Neuronal stem cell (in vitro differentiated cells): ENCODE results near the gene BANF2.

Source experiments
- DNase-seq: peaks from one replicate; pipeline ENCODE4 v3.0.0-alpha.2; 2013; ENCODE audit warnings: low spot score
- H2AFZ ChIP-seq: one replicate; pipeline ENCODE4 v1.6.1; 2013; ENCODE audit warnings: mild to moderate bottlenecking, low read length, inconsistent platforms
- H2AK5ac ChIP-seq: 2 replicates; pipeline ENCODE4 v1.6.1; 2013; ENCODE audit warnings: low read depth, mild to moderate bottlenecking, inconsistent platforms, low read length, moderate library complexity, mixed read lengths
- H2BK120ac ChIP-seq: 2 replicates; pipeline ENCODE4 v1.6.1; 2013; ENCODE audit warnings: low read depth, mild to moderate bottlenecking, inconsistent platforms, low read length, moderate library complexity, mixed read lengths
- H2BK12ac ChIP-seq: one replicate; pipeline ENCODE4 v1.6.1; 2013; ENCODE audit warnings: low read length, inconsistent platforms
- H2BK15ac ChIP-seq: 2 replicates; pipeline ENCODE4 v1.6.1; 2013; ENCODE audit warnings: mild to moderate bottlenecking, low read length, inconsistent platforms, mixed read lengths
- H2BK5ac ChIP-seq: one replicate; pipeline ENCODE4 v1.6.1; 2013; ENCODE audit warnings: inconsistent platforms, mild to moderate bottlenecking, low read length, moderate library complexity
- H3K14ac ChIP-seq: one replicate; pipeline ENCODE4 v1.6.1; 2013; ENCODE audit warnings: low read length, inconsistent platforms
- H3K18ac ChIP-seq: 2 replicates; pipeline ENCODE4 v1.6.1; 2013; ENCODE audit warnings: low read length, inconsistent platforms
- H3K23ac ChIP-seq: 2 replicates; pipeline ENCODE4 v1.6.1; 2013; ENCODE audit warnings: low read depth, mild to moderate bottlenecking, mixed read lengths, low read length, inconsistent platforms; ENCODE audit not compliant: poor library complexity
- H3K27ac ChIP-seq: replicated peaks from 3 replicates; pipeline ENCODE4 v1.5.1; 2013; ENCODE audit warnings: low read length, inconsistent platforms
- H3K27me3 ChIP-seq, 3 experiments: 2 replicates each; pipeline ENCODE4 v1.6.1; 2013; ENCODE audit warnings: low read length in 3 of 3, mild to moderate bottlenecking in 2 of 3, inconsistent platforms in 1 of 3, low read depth in 1 of 3, mixed read lengths in 1 of 3, moderate library complexity in 1 of 3; ENCODE audit not compliant: control insufficient read depth in 3 of 3, insufficient read depth in 3 of 3
- H3K36me3 ChIP-seq, 2 donors: replicated peaks in 1 of 2; 2 replicates each; pipeline ENCODE4 v1.6.1; 2013; ENCODE audit warnings: low read length in 2 of 2; ENCODE audit not compliant: control insufficient read depth in 2 of 2, insufficient read depth in 2 of 2
- H3K4ac ChIP-seq: 2 replicates; pipeline ENCODE4 v1.6.1; 2013; ENCODE audit warnings: inconsistent platforms, mild to moderate bottlenecking, low read length, moderate library complexity
- H3K4me1 ChIP-seq, 2 donors: 1 replicate in 1 of 2; 2 replicates in 1 of 2; pipeline ENCODE4 v1.6.1; 2013; ENCODE audit warnings: low read length in 2 of 2, low read depth in 1 of 2; ENCODE audit not compliant: control insufficient read depth in 2 of 2, insufficient read depth in 1 of 2
- H3K4me2 ChIP-seq: one replicate; pipeline ENCODE4 v1.6.1; 2013; ENCODE audit warnings: mild to moderate bottlenecking, low read length, inconsistent platforms; ENCODE audit not compliant: insufficient read depth, poor library complexity, severe bottlenecking
- H3K4me3 ChIP-seq, 2 donors: 2 replicates each; pipeline ENCODE4 v1.5.1; 2013; ENCODE audit warnings: low read length in 2 of 2, mild to moderate bottlenecking in 2 of 2, inconsistent platforms in 1 of 2, moderate library complexity in 1 of 2
- H3K79me1 ChIP-seq: one replicate; pipeline ENCODE4 v1.6.1; 2013; ENCODE audit warnings: low read depth, mild to moderate bottlenecking, inconsistent platforms, low read length, moderate library complexity
- H3K9ac ChIP-seq: one replicate; pipeline ENCODE4 v1.6.1; 2013; ENCODE audit warnings: mild to moderate bottlenecking, low read depth, low read length, inconsistent platforms; ENCODE audit not compliant: poor library complexity
- H3K9me3 ChIP-seq, 2 donors: replicated peaks in 1 of 2; 2 replicates each; pipeline versions ENCODE3 to v1.6.1; 2013; ENCODE audit warnings: low read length in 2 of 2, mild to moderate bottlenecking in 2 of 2, inconsistent platforms in 1 of 2, low read depth in 1 of 2, mixed read lengths in 1 of 2, moderate library complexity in 1 of 2; ENCODE audit not compliant: control insufficient read depth in 2 of 2, insufficient read depth in 1 of 2
- H4K8ac ChIP-seq: one replicate; pipeline ENCODE4 v1.6.1; 2013; ENCODE audit warnings: low read depth, mild to moderate bottlenecking, inconsistent platforms, low read length, moderate library complexity
- H4K91ac ChIP-seq: one replicate; pipeline ENCODE4 v1.6.1; 2013; ENCODE audit warnings: low read length, low read depth, mild to moderate bottlenecking, inconsistent platforms; ENCODE audit not compliant: poor library complexity
- WGBS, 2 donors: extraction: QIAGEN DNeasy Blood & Tissue Kit; methylation state at CpG; one replicate each; pipeline ENCODE4 v1.1.7; 2013; ENCODE audit warnings: missing lambda C conversion rate in 2 of 2, mixed read lengths in 1 of 2; ENCODE audit not compliant: insufficient read length in 2 of 2, insufficient replicate concordance in 1 of 2; ENCODE audit errors: extremely low coverage in 2 of 2; 5-methylcytosine and 5-hydroxymethylcytosine counted together

The BANF2 gene

DNA sequence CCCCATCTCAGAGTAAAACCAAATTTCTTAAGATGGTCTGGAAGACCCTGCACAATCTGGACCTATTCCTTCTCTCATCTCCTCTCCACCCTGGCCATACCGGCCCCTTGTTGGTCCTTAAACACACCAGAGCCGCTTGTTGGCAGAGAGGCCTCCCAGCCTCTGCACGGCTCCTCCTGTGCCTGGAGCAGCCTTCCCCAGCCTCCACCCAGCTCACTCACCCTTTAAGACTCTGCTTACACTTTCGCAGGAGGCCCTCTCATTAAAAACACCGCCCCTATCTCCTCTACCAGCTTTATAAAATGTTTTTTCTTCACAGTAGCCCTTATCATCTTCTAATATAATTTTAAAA, 49.8 kb downstream of the BANF2 start:
- Histone ChIP-seq H3K79me1 (no peaks in the 10 kb centered on the region), H3K4me2 (no peak overlapping the region), H3K36me3 (no peaks in the 10 kb centered on the region), H2BK5ac (no peak overlapping the region), H3K27me3 (no peaks in the 10 kb centered on the region), H3K4ac (no peak overlapping the region), H3K9me3 (no peaks in the 10 kb centered on the region), H3K18ac (no peak overlapping the region), H3K14ac (no peak overlapping the region), H2BK12ac (no peak overlapping the region), H3K9ac (no peak overlapping the region), H2BK120ac (no peak overlapping the region), H2AFZ (no peak overlapping the region), H4K91ac (no peak overlapping the region), H2AK5ac (no peak overlapping the region), H3K4me1 (no peaks in the 10 kb centered on the region), H3K4me3 (no peak overlapping the region), H3K27ac (no peak overlapping the region), H2BK15ac (no peak overlapping the region), H4K8ac (no peak overlapping the region), H3K23ac (no peak overlapping the region)
- WGBS, 2 donors, result no CpG with 5 or more reads among the region's 5 CpGs
- DNase-seq, result no peak

DNA sequence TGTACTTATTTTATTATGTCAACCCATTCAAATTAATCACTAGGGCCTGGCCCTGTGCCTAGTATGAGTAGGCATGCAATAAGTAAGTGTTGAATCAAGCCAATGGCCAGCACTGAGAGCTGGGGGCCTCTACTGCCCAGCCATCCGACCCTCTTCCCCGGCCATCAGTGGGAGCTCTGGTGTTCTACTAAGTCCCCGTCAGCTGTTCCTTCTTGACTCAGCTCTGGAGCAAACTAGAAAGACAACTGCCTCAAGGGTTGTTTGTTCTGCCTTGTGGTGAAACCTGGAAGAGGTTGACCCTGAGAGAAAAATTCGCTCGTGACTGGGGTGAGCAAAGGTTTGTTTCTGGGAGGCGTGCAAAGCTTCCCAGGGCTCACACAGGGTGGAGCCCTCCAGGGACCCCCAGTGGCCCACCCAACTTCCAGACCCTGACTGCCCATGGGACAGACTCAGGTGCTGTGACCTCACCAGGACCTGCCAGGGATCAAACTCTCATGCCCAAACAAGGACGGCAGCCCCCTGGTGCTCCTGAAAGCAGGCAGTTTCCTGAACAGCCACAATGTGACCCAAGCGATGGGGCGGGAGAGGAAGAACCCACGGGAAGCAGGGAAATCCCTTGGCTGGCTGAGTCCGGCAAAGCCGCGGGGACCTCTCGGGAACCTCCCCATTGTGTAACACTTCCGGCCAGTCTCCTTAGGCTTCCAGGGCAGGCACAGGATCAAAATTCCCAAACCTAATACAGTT, 50.4 kb downstream of the BANF2 start:
- no peak overlapping the region for H3K14ac ChIP-seq
- DNase-seq, result no peak
- no peak overlapping the region for H4K8ac ChIP-seq
- H2BK15ac ChIP-seq, result no peak overlapping the region
- no CpG with 5 or more reads among the region's 15 CpGs for WGBS, 2 donors
- no peak overlapping the region for H2AFZ ChIP-seq
- H3K18ac ChIP-seq, result no peak overlapping the region
- H3K4ac ChIP-seq, result no peak overlapping the region
- H3K9ac ChIP-seq, result no peak overlapping the region
- H2BK5ac ChIP-seq, result no peak overlapping the region
- no peak overlapping the region for H2BK120ac ChIP-seq
- no peak overlapping the region for H3K23ac ChIP-seq
- H3K9me3 ChIP-seq, result no peaks in the 10 kb centered on the region
- no peak overlapping the region for H3K4me3 ChIP-seq
- H3K27me3 ChIP-seq, result no peaks in the 10 kb centered on the region
- no peak overlapping the region for H3K27ac ChIP-seq
- H3K79me1 ChIP-seq, result no peaks in the 10 kb centered on the region
- no peaks in the 10 kb centered on the region for H3K36me3 ChIP-seq
- H4K91ac ChIP-seq, result no peak overlapping the region
- no peak overlapping the region for H2AK5ac ChIP-seq
- H3K4me1 ChIP-seq, result no peaks in the 10 kb centered on the region
- peak overlapping the region; percentile 3 for H3K4me2 ChIP-seq
- H2BK12ac ChIP-seq, result no peak overlapping the region

- Histone ChIP-seq H3K4ac (no peak overlapping the region), H3K27ac (no peak overlapping the region), H2BK120ac (no peak overlapping the region), H2BK5ac (no peak overlapping the region), H3K9ac (no peak overlapping the region), H4K91ac (no peak overlapping the region), H3K18ac (no peak overlapping the region), H3K4me2 (no peak overlapping the region), H2AK5ac (no peak overlapping the region), H3K9me3 (no peaks in the 10 kb centered on the region), H3K14ac (no peak overlapping the region), H3K4me3 (no peak overlapping the region), H4K8ac (no peak overlapping the region), H3K27me3 (no peaks in the 10 kb centered on the region), H3K36me3 (no peaks in the 10 kb centered on the region), H3K79me1 (no peaks in the 10 kb centered on the region), H2AFZ (no peak overlapping the region), H2BK12ac (no peak overlapping the region), H3K4me1 (no peaks in the 10 kb centered on the region), H3K23ac (no peak overlapping the region), H2BK15ac (no peak overlapping the region)
- WGBS, 2 donors, result no CpG with 5 or more reads among the region's 2 CpGs
- DNase-seq, result no peak
Measured at GRCh38 chr20:17750722-17751045, 50.9 kb downstream of the BANF2 start.

GRCh38 chr20:17751640-17752039, 51.9 kb downstream of the BANF2 start:
- WGBS, 2 donors, result no CpG with 5 or more reads among the region's 8 CpGs
- Histone ChIP-seq H3K23ac (no peak overlapping the region), H3K4me3 (no peak overlapping the region), H2BK12ac (no peak overlapping the region), H2AFZ (no peak overlapping the region), H2BK15ac (no peak overlapping the region), H3K36me3 (no peaks in the 10 kb centered on the region), H4K91ac (no peak overlapping the region), H4K8ac (no peak overlapping the region), H3K27ac (no peak overlapping the region), H3K27me3 (no peaks in the 10 kb centered on the region), H2BK5ac (no peak overlapping the region), H3K9ac (no peak overlapping the region), H3K4ac (no peak overlapping the region), H3K18ac (no peak overlapping the region), H3K79me1 (no peaks in the 10 kb centered on the region), H3K9me3 (no peaks in the 10 kb centered on the region), H2AK5ac (no peak overlapping the region), H3K4me2 (no peak overlapping the region), H2BK120ac (no peak overlapping the region), H3K4me1 (no peaks in the 10 kb centered on the region), H3K14ac (no peak overlapping the region)
- DNase-seq, result no peak
